GM19023 (cell line): ENCODE measurements around the gene FOXO3.
"Not testable (repeated sequence)": the region's sequence is repeated elsewhere in the genome, so short reads cannot be mapped to it uniquely, and the experiment has no call there.

ENCODE experiments used
- ATAC-seq: cut with Tn5 transposase; IDR thresholded peaks from one replicate; pipeline ENCODE4 v1.9.1; 2021; ENCODE audit warnings: mild to moderate bottlenecking, moderate library complexity; ENCODE audit not compliant: unreplicated experiment

Gene FOXO3

GRCh38 chr6:108560463-108561308 is at the start of gene FOXO3:
FOXO3 (plus strand) TSS chr6:108560917; CDS start chr6:108561209, 292 bp downstream.
- no peak for ATAC-seq

- ATAC-seq, result no peak
These were observed 41.8 kb upstream of the FOXO3 start for GRCh38 chr6:108518714-108519576.

GRCh38 chr6:108521616-108522107 is 39.1 kb upstream of the FOXO3 start:
- no peak for ATAC-seq

GRCh38 chr6:108523697-108524096 is 37.0 kb upstream of the FOXO3 start:
- no peak for ATAC-seq

GRCh38 chr6:108524528-108525248 is 36.0 kb upstream of the FOXO3 start:
- ATAC-seq, result no peak

- ATAC-seq, result no peak
These were observed 34.0 kb upstream of the FOXO3 start for GRCh38 chr6:108526739-108527174.

GRCh38 chr6:108528878-108529277 is 31.8 kb upstream of the FOXO3 start:
- no peak for ATAC-seq

GRCh38 chr6:108531332-108531731 is 29.4 kb upstream of the FOXO3 start:
- no peak for ATAC-seq

GRCh38 chr6:108535114-108535742 is 25.5 kb upstream of the FOXO3 start:
- no peak for ATAC-seq

GRCh38 chr6:108535920-108536535 is 24.7 kb upstream of the FOXO3 start:
- not testable (repeated sequence) for ATAC-seq

- no peak for ATAC-seq
These were observed 18.6 kb upstream of the FOXO3 start for GRCh38 chr6:108541843-108542759.

- ATAC-seq, result no peak
These were observed 17.4 kb upstream of the FOXO3 start for GRCh38 chr6:108543175-108543940.

- no peak for ATAC-seq
These were observed 16.1 kb upstream of the FOXO3 start for GRCh38 chr6:108544606-108545005.

GRCh38 chr6:108546079-108547049 is 14.4 kb upstream of the FOXO3 start:
- ATAC-seq, result no peak

- ATAC-seq, result no peak
These were observed 11.5 kb upstream of the FOXO3 start for GRCh38 chr6:108549241-108549640.

GRCh38 chr6:108549741-108550140 is 11.0 kb upstream of the FOXO3 start:
- ATAC-seq, result no peak

GRCh38 chr6:108550256-108550655 is 10.5 kb upstream of the FOXO3 start:
- no peak for ATAC-seq
